H1 (cell line): ENCODE measurements around the gene DIP2C. TPM values are rescaled to one million over a fixed set of nuclear protein-coding genes. Genes with fewer than 3 reads are reported as not detected.

Experiments used
- CBX8 ChIP-seq: fragments of 300-800, 300-1000 bp; sonication (generic); IDR thresholded peaks from 2 replicates; pipeline ENCODE4 v1.7.1; 2016; ENCODE audit warnings: low read depth, low read length, borderline replicate concordance
- CHD1 ChIP-seq: IDR thresholded peaks from 2 replicates; pipeline ENCODE4 v1.6.1; 2012; ENCODE audit warnings: low read depth, low read length, improper control_type of control experiment
- CTBP2 ChIP-seq: IDR thresholded peaks from 2 replicates; pipeline ENCODE4 v1.7.0; 2011; ENCODE audit warnings: borderline replicate concordance, mild to moderate bottlenecking, moderate library complexity, mixed read lengths, low read length; ENCODE audit not compliant: insufficient read depth, insufficient read length
- MAX ChIP-seq: IDR thresholded peaks from 2 replicates; pipeline ENCODE4 v1.6.1; 2012; ENCODE audit warnings: inconsistent platforms
- TEAD4 ChIP-seq: IDR thresholded peaks from 2 replicates; pipeline ENCODE4 v1.6.1; 2012; ENCODE audit warnings: low read depth, low read length, inconsistent platforms, mixed read lengths
- USF2 ChIP-seq: IDR thresholded peaks from 2 replicates; pipeline ENCODE4 v1.6.1; 2011; ENCODE audit warnings: low read length, improper control_type of control experiment
- YY1 ChIP-seq: IDR thresholded peaks from 2 replicates; pipeline ENCODE4 v1.6.1; 2011; ENCODE audit warnings: low read depth, mild to moderate bottlenecking, low read length
- polyA plus RNA-seq, 7 experiments: library from polyadenylated mRNA; depleted of rRNA in 3 of 7; stranded (reverse) in 5 of 7; unstranded in 2 of 7; fragments of >200 nt in 5 of 7; fragments of 200-250 nt in 2 of 7; gene quantifications; 1 replicate in 5 of 7; 2 replicates in 1 of 7; 4 replicates in 1 of 7; pipeline versions ENCODE4 v1.2.1 to v1.2.3, GENCODE V29; 2011 to 2013; ENCODE audit warnings: missing spikeins in 2 of 7, mixed read lengths in 2 of 7
- total RNA-seq: library from RNA; stranded (reverse); fragmentation: NEBNext Ultra II Directional; extraction: Animal tissue kit (Norgen Biotek cat#: 25700); gene quantifications from 2 replicates; pipeline ENCODE4 v1.2.1, GENCODE V29; 2021

Gene DIP2C
- total and polyA plus RNA-seq, 2 of the 8 experiments (the other 6 are each of a cell fraction or from before 2014, with no cell fraction given): 3.8 to 9.3 TPM

GRCh38 chr10:494556-494955 lies 194.9 kb downstream of the DIP2C start (continued):
- TF ChIP-seq MAX: no peak
- no peak for TF ChIP-seq CTBP2
- no peak for TF ChIP-seq TEAD4
- TF ChIP-seq CBX8: no peak
- TF ChIP-seq YY1: no peak
- no peak for TF ChIP-seq CHD1
- no peak for TF ChIP-seq USF2
